Upper lobe of right lung (tissue), 1 donor: ENCODE results near the gene CPLX1. TPM values are rescaled to one million over a fixed set of nuclear protein-coding genes. Genes with fewer than 3 reads are reported as not detected.

ENCODE experiments used
- ATAC-seq: fragments of 200-7000 bp; cut with Tn5 transposase; one replicate; pipeline ENCODE4 v1.9.1; 2020; ENCODE audit warnings: mild to moderate bottlenecking, moderate library complexity
- DNase-seq: peaks from one replicate; pipeline ENCODE4 v3.0.0-alpha.2; 2020
- H3K27ac ChIP-seq: fragments of 200-600 bp; one replicate; pipeline ENCODE4 v1.8.0; 2022
- H3K27me3 ChIP-seq: fragments of 200-600 bp; one replicate; pipeline ENCODE4 v1.8.0; 2022; ENCODE audit warnings: mild to moderate bottlenecking
- H3K36me3 ChIP-seq: fragments of 200-600 bp; one replicate; pipeline ENCODE4 v1.8.0; 2022
- H3K4me1 ChIP-seq: fragments of 200-600 bp; one replicate; pipeline ENCODE4 v1.8.0; 2022
- H3K4me3 ChIP-seq: fragments of 200-600 bp; one replicate; pipeline ENCODE4 v1.8.0; 2022; ENCODE audit warnings: mild to moderate bottlenecking
- H3K9me3 ChIP-seq: fragments of 200-600 bp; one replicate; pipeline ENCODE4 v1.8.0; 2022
- intact Hi-C: fragments of 100-400 bp; cut with DNase I; formaldehyde crosslinking; loops from one replicate; pipeline ENCODE4 v1.11.0; 2022
- total RNA-seq: library from RNA; stranded (reverse); fragmentation: NEBNext Ultra II Directional; extraction: Animal tissue kit (Norgen Biotek cat#: 25700); gene quantifications from one replicate; pipeline ENCODE4 v1.2.1, GENCODE V29; 2021
- TF ChIP-seq, protein P1 (sequence below): fragments of 200-600 bp; IDR thresholded peaks from one replicate; pipeline ENCODE4 v1.8.0; 2022; ENCODE audit warnings: antibody characterized with exemption
- donor health status: DM: no; HTN: yes; CAD: no; lungs with severe emphysema.

The CPLX1 gene
- total RNA-seq, 1 donor from 2014 or later = 5.2 TPM

DNA sequence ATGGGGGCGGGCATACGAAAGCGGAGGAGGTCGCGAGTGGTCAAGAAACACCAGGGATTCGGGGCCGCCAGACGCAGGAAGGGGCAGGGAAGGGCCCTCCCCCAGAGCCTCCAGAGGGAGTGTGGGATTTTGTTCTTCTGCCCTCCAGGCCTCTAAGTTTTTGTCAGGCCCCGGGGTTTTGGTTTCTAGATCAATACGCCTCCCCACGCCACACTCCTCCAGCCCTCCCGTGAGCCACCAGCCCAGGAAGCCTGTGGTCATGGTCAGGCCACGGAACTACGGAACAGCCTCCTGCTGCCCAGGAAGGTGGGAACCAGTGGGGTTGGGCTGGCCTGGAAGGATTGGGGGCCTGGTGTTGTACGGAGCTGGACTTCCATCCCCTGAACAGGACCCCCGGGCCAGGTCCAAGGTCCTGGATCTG is 38.4 kb downstream of the CPLX1 start:
- ATAC-seq = no peak
- TF ChIP-seq, protein P1, sequence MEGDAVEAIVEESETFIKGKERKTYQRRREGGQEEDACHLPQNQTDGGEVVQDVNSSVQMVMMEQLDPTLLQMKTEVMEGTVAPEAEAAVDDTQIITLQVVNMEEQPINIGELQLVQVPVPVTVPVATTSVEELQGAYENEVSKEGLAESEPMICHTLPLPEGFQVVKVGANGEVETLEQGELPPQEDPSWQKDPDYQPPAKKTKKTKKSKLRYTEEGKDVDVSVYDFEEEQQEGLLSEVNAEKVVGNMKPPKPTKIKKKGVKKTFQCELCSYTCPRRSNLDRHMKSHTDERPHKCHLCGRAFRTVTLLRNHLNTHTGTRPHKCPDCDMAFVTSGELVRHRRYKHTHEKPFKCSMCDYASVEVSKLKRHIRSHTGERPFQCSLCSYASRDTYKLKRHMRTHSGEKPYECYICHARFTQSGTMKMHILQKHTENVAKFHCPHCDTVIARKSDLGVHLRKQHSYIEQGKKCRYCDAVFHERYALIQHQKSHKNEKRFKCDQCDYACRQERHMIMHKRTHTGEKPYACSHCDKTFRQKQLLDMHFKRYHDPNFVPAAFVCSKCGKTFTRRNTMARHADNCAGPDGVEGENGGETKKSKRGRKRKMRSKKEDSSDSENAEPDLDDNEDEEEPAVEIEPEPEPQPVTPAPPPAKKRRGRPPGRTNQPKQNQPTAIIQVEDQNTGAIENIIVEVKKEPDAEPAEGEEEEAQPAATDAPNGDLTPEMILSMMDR = no peak
- H3K36me3 ChIP-seq = no peaks in the 10 kb centered on the region
- peaks cover 46% of the 10 kb centered on the region for H3K27me3 ChIP-seq
- peaks cover 28% of the 10 kb centered on the region for H3K4me1 ChIP-seq
- peak overlapping the region; percentile 55 for H3K27ac ChIP-seq
- intact Hi-C loops = no loop called here
- peak overlapping the region; percentile 39 for H3K4me3 ChIP-seq
- no peaks in the 10 kb centered on the region for H3K9me3 ChIP-seq
- no peak for DNase-seq

DNA sequence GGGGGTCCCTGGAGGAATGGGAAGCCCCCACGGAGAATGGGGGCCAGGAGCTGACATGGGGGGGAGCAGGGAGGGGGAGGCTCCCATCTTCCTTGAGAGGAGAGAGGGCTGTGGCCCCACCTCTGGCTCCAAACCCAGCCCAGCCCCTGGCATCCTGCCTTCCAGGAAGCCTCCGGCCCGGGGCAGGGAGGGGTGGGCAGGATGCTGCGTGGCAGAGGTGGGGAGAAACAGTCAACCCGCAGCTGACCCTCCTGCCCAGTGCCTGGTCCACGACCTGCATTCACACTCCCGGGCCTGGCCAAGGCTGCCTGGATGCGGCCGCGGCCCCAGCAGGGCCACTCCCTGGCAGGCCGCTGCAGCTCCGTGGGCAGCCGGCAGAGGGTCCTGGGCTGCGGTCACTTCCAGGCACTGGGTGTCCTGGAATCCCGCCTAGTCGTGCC is 39.0 kb downstream of the CPLX1 start:
- intact Hi-C loops = no loop called here
- DNase-seq (peak; percentile 67), ATAC-seq (peak; percentile 3)
- Histone ChIP-seq H3K9me3 (no peaks in the 10 kb centered on the region), H3K4me3 (peak overlapping the region; percentile 39), H3K4me1 (peaks cover 33% of the 10 kb centered on the region), H3K36me3 (no peaks in the 10 kb centered on the region), H3K27ac (peak overlapping the region; percentile 55), H3K27me3 (peaks cover 41% of the 10 kb centered on the region)
- TF ChIP-seq, protein P1 = peak; percentile 19

DNA sequence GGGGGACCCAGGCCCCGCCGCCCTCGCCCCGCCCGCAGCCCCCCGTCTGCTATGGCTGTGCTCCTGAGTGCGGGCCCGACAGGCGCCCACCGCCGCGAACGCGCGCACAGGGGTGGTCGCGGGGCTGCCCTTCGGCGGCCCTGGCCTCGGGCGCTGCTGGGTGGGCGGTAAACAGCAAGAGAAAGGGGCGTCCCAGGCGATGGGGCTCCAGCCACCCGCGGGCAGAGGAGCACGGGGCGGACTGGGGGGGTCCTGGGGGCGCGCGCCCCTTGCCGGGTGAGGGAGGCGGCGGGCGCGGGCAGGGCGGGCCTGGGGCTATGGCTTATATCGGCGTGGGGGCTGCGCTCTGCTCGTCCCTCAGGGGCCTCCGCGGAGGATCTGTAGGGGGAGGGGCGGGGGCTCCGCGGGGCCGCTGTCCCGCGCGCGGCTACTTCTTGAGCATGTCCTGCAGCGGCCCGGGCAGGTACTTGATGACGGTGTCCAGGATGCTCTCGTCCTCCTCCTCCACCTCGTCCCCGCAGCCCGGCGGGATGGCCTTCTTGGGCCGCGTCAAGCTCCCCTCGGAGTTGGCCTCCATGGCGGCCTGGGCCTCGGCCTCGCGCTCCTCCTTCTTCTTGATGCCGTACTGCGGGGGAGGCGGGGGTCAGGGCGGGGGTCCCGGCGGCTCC is 39.7 kb downstream of the CPLX1 start:
- no peaks in the 10 kb centered on the region for H3K36me3 ChIP-seq
- peaks cover 35% of the 10 kb centered on the region for H3K27me3 ChIP-seq
- intact Hi-C loops = no loop called here
- peaks cover 33% of the 10 kb centered on the region for H3K4me1 ChIP-seq
- H3K9me3 ChIP-seq = no peaks in the 10 kb centered on the region
- ATAC-seq (no peak), DNase-seq (no peak)
- H3K27ac ChIP-seq = peak overlapping the region; percentile 55
- H3K4me3 ChIP-seq = peak overlapping the region; percentile 39
- TF ChIP-seq, protein P1 = no peak

DNA sequence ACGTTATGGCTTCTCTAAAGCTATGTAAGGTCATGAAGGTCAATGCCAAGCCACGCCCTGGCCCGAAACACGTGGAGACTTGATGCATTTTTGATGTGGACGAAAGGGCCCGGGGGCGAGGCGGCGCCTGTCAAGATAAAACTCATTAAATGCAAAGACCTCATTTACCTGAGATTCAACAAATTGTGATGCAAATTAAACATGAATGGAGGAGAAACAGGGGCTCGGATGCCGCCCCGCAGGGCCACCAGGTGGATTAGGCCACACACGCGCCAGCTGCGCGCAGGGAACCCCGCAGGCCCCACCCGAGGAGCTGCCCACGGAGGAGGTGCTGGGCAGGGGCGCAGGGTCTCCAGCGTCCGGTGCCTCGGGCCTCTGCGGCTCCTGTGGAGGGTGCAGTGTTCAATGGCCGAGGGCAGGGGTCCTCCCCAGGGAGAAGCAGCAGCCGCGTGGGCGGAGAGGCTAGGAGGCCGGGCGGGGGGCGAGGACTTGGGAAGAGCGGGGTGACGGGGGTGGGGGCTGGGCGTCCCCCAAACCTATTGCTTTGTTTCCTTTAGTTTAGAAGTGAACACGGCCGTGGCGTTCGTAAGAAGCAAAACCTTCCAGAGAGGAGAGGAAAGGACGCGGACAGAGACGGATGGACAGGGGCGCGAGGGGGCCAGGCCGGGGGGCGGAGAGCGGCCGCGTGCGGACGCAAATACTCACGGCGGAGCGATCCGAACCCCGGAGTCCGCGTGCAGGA is 40.4 kb downstream of the CPLX1 start:
- peaks cover 33% of the 10 kb centered on the region for H3K27me3 ChIP-seq
- H3K4me1 ChIP-seq = peaks cover 35% of the 10 kb centered on the region
- H3K4me3 ChIP-seq = peak overlapping the region; percentile 39
- intact Hi-C loops = no loop called here
- TF ChIP-seq, protein P1 = no peak
- H3K36me3 ChIP-seq = no peaks in the 10 kb centered on the region
- H3K27ac ChIP-seq = no peak overlapping the region
- H3K9me3 ChIP-seq = no peaks in the 10 kb centered on the region
- no peak for DNase-seq
- no peak for ATAC-seq

DNA sequence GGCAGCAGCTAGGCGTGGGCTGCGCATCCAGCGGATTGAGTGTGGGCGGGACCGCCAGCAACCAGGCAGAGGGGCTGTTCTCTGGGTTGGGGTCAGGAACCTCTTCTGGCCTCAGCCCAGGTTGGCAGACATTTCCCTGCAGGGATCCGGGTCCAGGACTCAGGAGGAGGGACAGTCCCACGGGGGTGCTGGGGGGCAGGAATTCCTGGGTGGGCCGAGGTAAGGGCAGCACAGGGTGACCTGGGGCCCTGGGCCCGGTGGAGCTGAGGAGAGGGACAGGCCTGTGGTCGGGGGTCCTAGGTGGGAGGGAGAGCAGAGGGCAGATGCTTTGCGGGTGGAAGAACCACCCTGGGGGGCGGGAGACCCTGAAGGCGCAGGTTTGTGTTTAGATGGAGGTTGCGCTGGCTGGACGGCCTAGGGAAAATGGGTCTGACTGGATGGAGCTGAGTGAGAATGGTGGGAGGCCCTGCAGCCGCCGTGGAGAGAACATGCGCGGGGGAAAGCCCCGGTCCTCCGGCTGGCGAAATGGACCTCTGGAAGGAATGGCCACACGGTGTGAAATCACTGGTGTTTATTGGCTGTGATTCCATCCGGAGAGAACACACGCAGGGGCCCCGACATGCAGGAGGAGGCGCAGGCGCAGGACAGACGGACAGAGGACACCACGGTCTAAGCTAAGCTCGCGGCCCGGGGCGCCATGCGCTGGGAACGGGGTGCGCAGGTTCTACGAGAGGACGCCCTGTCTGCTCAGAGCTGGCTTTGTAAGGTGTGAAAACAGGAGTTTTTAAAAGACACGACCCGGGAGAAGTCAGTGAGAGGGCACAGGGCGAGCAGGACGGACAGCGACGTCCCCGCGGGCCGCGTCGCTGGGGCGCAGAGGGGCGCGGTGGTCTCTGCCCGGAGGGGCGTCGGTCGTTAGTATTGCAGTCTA is 41.3 kb downstream of the CPLX1 start:
- TF ChIP-seq, protein P1 = no peak
- DNase-seq (no peak), ATAC-seq (no peak)
- no peaks in the 10 kb centered on the region for H3K9me3 ChIP-seq
- intact Hi-C loops = no loop called here
- no peak overlapping the region for H3K4me3 ChIP-seq
- peaks cover 44% of the 10 kb centered on the region for H3K4me1 ChIP-seq
- H3K27ac ChIP-seq = no peak overlapping the region
- H3K27me3 ChIP-seq = peaks cover 28% of the 10 kb centered on the region
- peaks cover 5% of the 10 kb centered on the region for H3K36me3 ChIP-seq
